H1 (cell line): ENCODE data around the gene APLP1. TPM values are rescaled to one million over a fixed set of nuclear protein-coding genes. Genes with fewer than 3 reads are reported as not detected.

ENCODE experiments used
- RAD21 ChIP-seq, 2 experiments: IDR thresholded peaks in 1 of 2; conservative IDR thresholded peaks in 1 of 2; 2 replicates each; pipeline ENCODE4 v1.6.1; 2011; ENCODE audit warnings: low read depth in 2 of 2, low read length in 2 of 2, improper control_type of control experiment in 1 of 2, inconsistent platforms in 1 of 2, mild to moderate bottlenecking in 1 of 2, moderate library complexity in 1 of 2
- RXRA ChIP-seq: IDR thresholded peaks from 2 replicates; pipeline ENCODE4 v1.6.1; 2011; ENCODE audit warnings: low read depth, mild to moderate bottlenecking, low read length, moderate library complexity; ENCODE audit not compliant: insufficient read depth
- USF2 ChIP-seq: IDR thresholded peaks from 2 replicates; pipeline ENCODE4 v1.6.1; 2011; ENCODE audit warnings: low read length, improper control_type of control experiment
- polyA plus RNA-seq, 7 experiments: library from polyadenylated mRNA; depleted of rRNA in 3 of 7; stranded (reverse) in 5 of 7; unstranded in 2 of 7; fragments of >200 nt in 5 of 7; fragments of 200-250 nt in 2 of 7; gene quantifications; 1 replicate in 5 of 7; 2 replicates in 1 of 7; 4 replicates in 1 of 7; pipeline versions ENCODE4 v1.2.1 to v1.2.3, GENCODE V29; 2011 to 2013; ENCODE audit warnings: missing spikeins in 2 of 7, mixed read lengths in 2 of 7
- total RNA-seq: library from RNA; stranded (reverse); fragmentation: NEBNext Ultra II Directional; extraction: Animal tissue kit (Norgen Biotek cat#: 25700); gene quantifications from 2 replicates; pipeline ENCODE4 v1.2.1, GENCODE V29; 2021

The APLP1 gene
- total and polyA plus RNA-seq, 2 of the 8 experiments (the other 6 are each of a cell fraction or from before 2014, with no cell fraction given), result 19.9 to 22.0 TPM

- TF ChIP-seq USF2 (no peak), RXRA (no peak), RAD21 (IDR thresholded peaks at IDR 0.05 in 1 of 2, conservative IDR thresholded peaks at IDR 0.05 in 1 of 2; ENCODE audit: low read depth in 2 of 2, low read length in 2 of 2) (no peak)
- TF ChIP-seq, all 59 proteins: peak for 0
Measured at GRCh38 chr19:35896643-35897040, 28.3 kb downstream of the APLP1 start (continued).
